ENCODE measurements around the gene TGFB1I1.
A peak's percentile ranks its signal among the peaks of the same experiment; 100 is the strongest.

- peak; percentile 34; the same call in 1 of the 2 replicates for TF ChIP-seq USF1 (CRISPR knock-in tag; IDR thresholded peaks at IDR 0.05)
- no peak for TF ChIP-seq CTCF (IDR thresholded peaks at IDR 0.05)
- TF ChIP-seq TCF7 (CRISPR knock-in tag; IDR thresholded peaks at IDR 0.05; ENCODE audit: low read depth), result no peak
- no peak for TF ChIP-seq CREB1 (CRISPR knock-in tag; IDR thresholded peaks at IDR 0.05)
- no peak for TF ChIP-seq ETV6 (CRISPR knock-in tag; IDR thresholded peaks at IDR 0.05)
- TF ChIP-seq E2F4 (CRISPR knock-in tag; IDR thresholded peaks at IDR 0.05; ENCODE audit: borderline replicate concordance, low read depth), result no peak
- TF ChIP-seq JAZF1 (CRISPR knock-in tag; IDR thresholded peaks at IDR 0.05), result no peak
- TF ChIP-seq ATF3 (CRISPR knock-in tag; conservative IDR thresholded peaks at IDR 0.05), result no peak
- TF ChIP-seq CBFB (CRISPR knock-in tag; IDR thresholded peaks at IDR 0.05; ENCODE audit: low read depth), result no peak
- no peak for TF ChIP-seq FOXJ3 (CRISPR knock-in tag; IDR thresholded peaks at IDR 0.05; ENCODE audit: borderline replicate concordance)
- TF ChIP-seq ZBTB43 (CRISPR knock-in tag; IDR thresholded peaks at IDR 0.05), result no peak
- no peak for TF ChIP-seq PREB (CRISPR knock-in tag; IDR thresholded peaks at IDR 0.05; ENCODE audit: borderline replicate concordance)
- TF ChIP-seq E2F1 (CRISPR knock-in tag; IDR thresholded peaks at IDR 0.05), result peak; percentile 37; the same call in 1 of the 2 replicates
These were observed 44.3 kb upstream of the TGFB1I1 start for GRCh38 chr16:31427441-31428278.

Data from WTC11 (cell line).